Measurements from ENCODE around the gene LLGL2.
"Not testable (repeated sequence)": the region's sequence is repeated elsewhere in the genome, so short reads cannot be mapped to it uniquely, and the experiment has no call there.

The LLGL2 gene, protein sequence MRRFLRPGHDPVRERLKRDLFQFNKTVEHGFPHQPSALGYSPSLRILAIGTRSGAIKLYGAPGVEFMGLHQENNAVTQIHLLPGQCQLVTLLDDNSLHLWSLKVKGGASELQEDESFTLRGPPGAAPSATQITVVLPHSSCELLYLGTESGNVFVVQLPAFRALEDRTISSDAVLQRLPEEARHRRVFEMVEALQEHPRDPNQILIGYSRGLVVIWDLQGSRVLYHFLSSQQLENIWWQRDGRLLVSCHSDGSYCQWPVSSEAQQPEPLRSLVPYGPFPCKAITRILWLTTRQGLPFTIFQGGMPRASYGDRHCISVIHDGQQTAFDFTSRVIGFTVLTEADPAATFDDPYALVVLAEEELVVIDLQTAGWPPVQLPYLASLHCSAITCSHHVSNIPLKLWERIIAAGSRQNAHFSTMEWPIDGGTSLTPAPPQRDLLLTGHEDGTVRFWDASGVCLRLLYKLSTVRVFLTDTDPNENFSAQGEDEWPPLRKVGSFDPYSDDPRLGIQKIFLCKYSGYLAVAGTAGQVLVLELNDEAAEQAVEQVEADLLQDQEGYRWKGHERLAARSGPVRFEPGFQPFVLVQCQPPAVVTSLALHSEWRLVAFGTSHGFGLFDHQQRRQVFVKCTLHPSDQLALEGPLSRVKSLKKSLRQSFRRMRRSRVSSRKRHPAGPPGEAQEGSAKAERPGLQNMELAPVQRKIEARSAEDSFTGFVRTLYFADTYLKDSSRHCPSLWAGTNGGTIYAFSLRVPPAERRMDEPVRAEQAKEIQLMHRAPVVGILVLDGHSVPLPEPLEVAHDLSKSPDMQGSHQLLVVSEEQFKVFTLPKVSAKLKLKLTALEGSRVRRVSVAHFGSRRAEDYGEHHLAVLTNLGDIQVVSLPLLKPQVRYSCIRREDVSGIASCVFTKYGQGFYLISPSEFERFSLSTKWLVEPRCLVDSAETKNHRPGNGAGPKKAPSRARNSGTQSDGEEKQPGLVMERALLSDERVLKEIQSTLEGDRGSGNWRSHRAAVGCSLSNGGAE

DNA sequence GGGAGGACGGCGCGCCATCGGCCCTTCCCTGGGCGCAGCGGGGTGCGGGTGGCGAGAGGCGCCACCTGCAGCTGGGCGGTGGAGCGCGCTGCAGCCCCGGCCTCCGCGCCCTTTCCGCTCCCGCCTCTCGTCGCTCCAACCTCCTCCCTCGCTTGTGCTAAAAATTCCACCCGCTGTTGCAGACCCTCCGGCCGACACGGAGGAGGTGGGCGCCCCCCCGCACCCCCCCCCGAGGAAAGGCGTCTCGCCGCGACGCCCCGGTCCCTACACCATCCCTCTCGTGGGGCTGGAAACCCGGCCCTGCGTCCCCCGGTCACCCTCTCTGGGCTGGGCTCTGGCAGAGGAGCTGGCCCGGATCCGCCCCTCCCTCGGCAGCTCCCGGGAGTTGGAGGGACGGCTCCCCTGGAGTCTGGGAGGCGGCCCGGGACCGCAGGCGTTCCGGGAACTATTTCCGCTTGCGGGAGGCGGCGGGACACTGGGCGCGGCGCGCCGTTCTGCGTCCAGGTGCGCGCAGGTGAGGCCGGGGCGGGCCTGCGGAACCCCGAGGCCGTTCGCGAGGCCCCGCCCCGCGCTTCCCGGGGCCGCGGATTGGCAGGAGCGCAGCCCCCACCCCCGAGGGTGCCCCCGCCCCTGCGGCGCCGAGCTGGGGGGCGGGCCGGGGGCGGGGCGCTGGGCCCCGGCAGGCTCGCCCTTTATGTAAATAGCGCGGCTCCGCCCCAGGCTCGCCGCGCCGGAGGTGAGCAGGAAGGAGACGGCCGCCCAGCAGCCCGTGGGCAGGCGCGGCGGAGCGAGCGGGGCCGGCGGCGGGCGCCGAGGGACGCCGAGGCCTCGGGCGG lies at the start of gene LLGL2:
Gene LLGL2 (plus strand): TSS at position 728 of the 836 bp plus-strand sequence. CDS start 17,730 bp downstream, outside the sequence.
- in situ Hi-C loops (cut with HindIII; ENCODE audit: low sequenced_read_pairs): no loop called here

DNA sequence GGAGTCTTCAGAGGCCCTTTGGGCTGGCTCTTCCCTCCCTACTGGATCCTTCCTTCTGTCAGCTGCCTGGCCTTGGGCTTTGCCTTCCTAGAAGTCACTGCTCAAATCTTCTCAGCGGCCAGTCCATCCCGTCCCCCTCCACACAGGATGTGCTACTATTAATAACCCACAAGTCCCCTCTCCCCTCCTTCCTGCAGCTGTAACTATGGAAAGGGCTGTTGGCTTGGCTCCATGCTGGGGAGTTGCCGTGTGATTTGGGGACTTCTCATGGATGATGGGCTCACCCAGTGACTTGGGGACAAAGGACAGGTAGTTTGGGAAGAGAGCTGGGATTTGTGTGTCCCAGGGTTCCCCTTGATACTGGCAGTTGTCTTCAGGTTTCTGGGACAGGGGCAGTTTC lies 49.6 kb upstream of the LLGL2 start:
- in situ Hi-C loops (cut with HindIII; ENCODE audit: low sequenced_read_pairs): no loop called here

DNA sequence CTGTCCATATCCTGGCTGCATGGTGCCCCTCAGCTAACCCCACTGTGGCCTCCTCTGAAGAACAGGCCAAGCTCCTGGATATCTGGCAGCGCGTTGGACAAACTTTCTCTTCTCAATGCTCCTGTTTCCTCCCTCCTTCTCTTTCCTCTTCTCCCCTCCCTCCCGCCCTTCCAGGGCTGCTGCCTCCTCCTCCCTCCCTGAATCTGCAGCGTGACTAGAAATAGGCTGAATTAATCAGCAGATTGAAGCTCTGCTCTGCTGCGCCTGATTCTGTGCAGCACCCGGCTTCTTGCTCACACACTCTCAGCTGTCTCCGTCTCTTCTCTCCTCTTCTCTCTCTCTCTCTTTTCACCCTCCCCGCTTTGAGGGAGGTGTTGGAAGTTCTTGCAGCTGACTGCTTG lies 49.2 kb upstream of the LLGL2 start:
- in situ Hi-C loops (cut with HindIII; ENCODE audit: low sequenced_read_pairs): no loop called here

DNA sequence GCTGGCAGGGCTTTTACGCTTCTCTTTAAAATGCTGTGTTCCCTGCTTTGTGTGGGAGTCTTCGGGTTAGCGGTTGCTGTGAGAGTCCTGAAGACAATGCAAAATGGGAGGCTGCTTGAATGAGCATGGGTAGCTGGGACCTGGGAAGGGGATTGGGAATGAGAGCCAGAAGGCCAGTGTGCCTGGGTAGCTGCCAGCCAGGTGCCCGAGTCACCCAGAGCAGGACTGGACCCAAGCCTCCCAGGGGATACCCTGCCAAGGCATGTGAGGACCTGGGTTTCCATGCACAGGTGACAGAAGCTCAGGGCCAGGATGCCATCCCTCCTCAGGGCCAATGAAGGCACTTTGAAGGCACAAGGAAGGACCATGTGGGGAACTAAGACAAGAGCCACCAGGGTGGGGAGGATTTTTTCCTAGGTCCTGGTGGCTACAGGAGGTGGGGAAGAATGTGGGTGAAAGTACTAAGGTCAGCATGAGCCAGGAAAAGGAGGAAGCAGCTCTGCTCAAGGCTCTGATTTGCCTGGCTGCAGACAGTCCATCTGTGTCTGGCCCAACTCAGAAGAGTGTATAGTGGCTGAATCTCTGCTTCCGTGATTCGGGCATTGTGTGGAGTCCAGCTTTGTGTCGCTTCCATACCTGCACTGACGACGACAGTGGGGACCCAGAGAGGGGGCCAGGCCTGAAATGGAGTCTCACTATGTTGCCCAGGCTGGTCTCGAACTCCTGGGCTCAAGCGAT lies 48.6 kb upstream of the LLGL2 start:
- in situ Hi-C loops (cut with HindIII; ENCODE audit: low sequenced_read_pairs): no loop called here

DNA sequence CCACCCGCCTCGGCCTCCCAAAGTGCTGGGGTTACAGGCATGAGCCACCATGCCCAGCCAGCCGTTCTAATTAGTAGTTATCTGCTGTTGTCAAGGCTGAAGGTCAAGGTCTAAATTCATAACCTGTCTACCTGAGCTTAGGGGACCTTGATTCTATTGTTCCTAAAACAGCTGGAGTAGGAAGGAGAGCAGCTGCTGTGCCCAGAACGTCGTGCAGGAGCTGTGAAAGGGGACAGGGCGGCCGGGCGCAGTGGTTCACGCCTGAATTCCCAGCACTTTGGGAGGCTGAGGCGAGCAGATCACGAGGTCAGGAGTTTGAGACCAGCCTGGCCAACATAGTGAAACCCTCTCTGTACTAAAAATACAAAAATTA lies 48.0 kb upstream of the LLGL2 start:
- in situ Hi-C loops (cut with HindIII; ENCODE audit: low sequenced_read_pairs): not testable (repeated sequence)

DNA sequence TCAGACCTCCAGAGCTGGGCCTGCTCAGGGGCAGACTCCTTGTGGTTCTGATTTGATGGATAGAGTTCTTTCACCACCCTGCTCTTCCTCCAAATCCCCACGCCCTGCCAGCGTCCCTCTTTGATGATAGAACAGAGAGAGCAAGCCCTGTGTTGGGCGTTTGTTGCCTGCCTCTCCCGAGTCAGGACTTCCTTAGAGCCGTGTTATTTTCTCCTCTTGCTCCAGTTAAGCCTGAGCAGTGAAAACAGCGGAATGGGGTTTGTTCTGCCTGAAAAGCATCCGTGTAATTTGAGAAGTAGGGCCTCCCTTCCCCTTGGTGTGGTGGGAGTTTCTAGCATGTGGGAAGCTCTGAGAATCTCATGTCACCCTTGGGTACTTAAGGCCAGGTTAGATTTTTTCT lies 47.0 kb upstream of the LLGL2 start:
- in situ Hi-C loops (cut with HindIII; ENCODE audit: low sequenced_read_pairs): no loop called here

DNA sequence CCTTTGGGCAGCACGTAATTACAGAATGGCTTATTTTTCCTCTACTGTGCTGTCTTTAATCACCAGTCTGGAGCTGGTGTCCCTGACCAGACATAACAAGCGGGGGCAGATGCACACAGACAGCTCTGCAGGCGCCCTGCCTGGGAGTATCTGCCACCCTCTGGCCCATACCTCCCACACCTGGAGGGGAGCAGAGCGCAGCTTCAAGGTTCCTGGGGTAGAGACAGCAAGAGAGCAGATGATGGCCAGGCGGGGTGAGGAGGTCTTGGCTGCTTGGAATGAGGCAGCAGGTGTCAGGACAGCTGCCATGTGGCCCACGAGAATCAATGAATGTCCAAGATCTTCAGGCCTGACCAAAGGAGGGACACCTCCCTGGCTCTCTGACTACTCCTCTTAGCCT lies 45.2 kb upstream of the LLGL2 start:
- in situ Hi-C loops (cut with HindIII; ENCODE audit: low sequenced_read_pairs): no loop called here

DNA sequence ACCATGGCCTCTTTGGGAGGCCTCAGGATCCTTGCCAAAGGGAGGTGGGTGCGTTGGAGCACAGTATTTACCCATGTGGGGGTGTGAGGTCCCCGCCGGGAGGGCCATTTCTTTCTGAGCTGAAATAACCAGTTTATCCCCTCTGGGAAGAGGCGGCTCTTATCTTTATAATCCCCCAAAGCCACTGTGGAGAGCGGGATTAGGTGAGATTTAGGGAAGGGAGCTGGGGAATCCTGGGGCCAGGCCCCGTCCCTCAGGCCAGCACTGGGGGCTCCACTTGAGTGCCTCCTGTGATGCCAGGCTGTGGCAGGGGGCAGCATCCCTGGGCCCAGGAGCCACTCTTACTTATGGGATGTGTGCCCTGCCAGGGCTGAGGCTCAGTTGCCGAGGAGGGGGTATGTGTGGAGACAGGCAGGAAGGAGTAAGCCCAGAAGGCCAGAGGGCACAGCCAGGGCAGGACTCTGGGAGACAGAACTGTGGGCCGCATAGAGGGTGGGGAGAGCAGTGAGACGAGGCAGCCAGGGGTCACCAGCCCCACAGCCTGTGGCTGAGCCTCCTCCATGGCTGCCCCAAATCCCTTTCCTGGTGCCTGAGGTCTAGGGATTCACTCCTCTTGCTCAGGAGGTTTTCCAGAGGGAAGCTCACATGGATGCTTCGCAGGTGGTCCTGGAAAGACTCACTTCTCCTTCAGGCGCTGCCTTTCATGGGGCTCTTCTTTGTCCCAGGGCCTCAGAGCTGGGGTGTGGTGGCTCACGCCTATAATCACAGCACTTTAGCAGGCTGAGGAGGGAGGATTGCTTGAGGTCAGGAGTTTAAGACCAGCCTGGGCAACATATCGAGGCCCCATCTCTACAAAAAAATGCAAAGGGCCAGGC lies 44.1 kb upstream of the LLGL2 start:
- in situ Hi-C loops (cut with HindIII; ENCODE audit: low sequenced_read_pairs): no loop called here

DNA sequence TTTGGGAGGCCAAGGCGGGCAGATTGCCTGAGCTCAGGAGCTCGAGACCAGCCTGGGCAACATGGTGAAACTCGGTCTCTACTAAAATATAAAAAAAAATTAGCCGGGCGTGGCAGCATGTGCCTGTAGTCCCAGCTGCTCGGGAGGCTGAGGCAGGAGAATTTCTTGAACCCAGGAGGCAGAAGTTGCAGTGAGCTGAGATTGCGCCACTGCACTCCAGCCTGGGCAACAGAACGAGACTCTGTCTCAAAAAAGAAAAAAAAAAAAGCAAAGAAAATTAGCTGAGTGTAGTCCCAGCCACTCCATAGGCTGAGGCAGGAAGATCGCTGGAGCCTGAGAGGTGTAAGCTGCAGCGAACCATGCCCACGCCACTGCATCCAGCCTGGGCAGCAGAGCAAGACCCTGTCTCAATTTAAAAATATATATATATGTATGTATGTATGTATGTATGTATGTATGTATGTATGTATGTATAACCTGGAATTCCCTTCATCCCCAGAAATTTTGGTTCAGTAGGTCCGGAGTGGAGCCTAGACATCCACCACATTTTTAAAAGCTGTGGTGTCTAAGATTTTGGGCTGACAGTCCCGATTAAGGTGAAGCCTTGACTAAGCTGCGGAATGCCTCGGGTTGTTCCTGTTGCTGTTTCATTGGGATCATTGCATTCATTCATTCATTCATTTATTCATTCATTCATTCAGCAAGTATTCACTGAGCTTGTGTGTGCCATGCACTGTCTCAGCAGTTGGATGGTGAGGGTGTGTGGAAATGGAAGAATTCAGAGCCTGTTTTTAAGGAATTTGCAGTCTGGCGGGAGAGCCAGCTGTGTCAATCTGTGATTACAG lies 43.2 kb upstream of the LLGL2 start:
- in situ Hi-C loops (cut with HindIII; ENCODE audit: low sequenced_read_pairs): no loop called here

DNA sequence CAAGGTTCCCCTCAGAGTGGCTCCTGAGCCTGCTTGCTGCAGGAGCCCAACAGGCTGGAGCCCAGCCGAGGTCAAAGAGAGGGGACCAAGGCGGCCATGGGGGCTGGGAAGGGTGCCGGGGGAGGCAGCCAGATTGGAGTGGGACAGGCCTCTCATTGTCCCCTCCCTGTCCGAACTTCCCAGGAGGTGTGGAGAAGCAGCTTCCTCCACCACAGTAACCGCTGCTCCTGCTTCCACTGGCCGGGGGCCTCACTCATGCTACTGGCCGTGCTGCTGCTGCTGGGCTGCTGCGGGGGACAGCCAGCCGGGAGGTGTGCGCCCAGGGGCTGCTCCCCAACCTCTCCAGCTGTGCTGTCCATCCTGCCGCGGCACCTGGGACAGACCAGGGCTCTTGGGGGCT lies 39.8 kb upstream of the LLGL2 start:
- in situ Hi-C loops (cut with HindIII; ENCODE audit: low sequenced_read_pairs): loop anchor here (5.0 kb wide), 2 partner anchors 33 to 73 kb away; no protein-coding TSS in a partner anchor

DNA sequence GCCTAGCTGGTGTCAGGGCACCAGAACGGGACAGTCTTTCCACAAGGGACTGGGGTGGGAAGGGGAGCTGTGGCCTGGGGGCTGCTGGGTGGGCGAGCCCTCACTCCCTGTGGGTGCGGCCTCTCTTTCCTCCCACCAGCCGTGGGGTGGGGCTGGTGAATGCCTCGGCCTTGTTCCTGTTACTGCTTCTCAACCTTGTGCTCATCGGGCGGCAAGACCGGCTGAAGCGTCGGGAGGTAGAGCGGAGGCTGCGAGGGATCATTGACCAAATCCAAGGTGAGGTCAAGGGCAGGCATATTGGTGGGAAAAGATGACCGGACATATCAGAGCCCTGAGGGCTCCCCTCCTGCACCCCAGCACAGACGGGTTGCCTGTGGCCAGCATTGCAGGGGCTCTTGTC lies 39.3 kb upstream of the LLGL2 start:
- in situ Hi-C loops (cut with HindIII; ENCODE audit: low sequenced_read_pairs): loop anchor here (5.0 kb wide), 2 partner anchors 34 to 74 kb away; no protein-coding TSS in a partner anchor

DNA sequence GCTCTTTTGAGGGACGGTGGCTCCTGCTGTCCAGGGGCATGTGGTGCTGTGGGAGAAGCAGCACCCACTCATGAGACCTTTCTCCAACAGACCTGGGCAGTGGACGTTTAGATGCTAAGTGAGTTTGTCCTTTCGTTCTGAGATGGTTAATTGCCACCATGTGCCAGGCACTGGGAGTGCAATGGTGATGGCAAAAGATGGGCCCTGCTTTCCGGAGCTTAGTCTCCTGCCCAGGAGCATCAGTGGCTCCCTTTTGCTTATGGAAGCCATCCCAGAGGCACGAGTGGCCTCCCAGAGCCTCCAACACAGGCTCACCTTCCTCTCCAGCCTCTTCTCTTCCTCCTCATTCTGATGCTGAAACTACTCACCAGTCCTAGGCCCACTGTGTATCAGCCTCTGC lies 38.5 kb upstream of the LLGL2 start:
- in situ Hi-C loops (cut with HindIII; ENCODE audit: low sequenced_read_pairs): loop anchor here (5.0 kb wide), 2 partner anchors 35 to 75 kb away; no protein-coding TSS in a partner anchor

DNA sequence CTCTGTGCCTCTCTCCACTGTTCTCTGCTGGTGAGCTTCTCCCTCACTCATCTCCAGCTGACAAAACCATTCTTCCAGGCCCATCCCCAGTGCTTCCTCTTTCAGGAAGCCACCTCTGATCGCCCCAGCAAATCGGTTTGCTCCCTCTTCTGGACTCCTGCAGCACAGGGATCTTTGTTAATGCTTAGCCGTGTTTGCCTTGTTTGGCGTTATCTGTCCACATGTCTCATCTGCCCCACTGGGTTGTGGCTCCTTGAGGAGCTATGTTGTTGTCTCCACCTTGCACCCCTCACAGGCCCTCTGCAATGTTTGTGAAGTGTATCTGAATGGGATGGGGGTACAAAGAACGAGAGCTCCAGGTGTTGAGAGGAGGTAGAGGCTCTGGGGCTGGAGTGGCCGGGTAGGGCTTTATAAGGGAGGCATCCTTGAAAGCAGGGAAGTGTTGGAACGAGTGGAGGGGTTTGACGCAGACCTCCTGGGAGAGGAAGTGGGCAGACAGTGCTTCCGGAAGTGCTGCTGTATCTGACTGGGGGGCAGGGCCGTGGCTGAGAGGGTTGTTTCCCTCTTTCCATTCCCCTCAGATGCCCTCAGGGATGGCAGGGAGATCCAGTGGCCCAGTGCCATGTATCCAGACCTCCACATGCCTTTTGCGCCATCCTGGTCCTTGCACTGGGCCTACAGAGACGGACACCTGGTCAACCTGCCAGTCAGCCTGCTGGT lies 38.0 kb upstream of the LLGL2 start:
- in situ Hi-C loops (cut with HindIII; ENCODE audit: low sequenced_read_pairs): loop anchor here (5.0 kb wide), 2 partner anchors 35 to 75 kb away; no protein-coding TSS in a partner anchor

DNA sequence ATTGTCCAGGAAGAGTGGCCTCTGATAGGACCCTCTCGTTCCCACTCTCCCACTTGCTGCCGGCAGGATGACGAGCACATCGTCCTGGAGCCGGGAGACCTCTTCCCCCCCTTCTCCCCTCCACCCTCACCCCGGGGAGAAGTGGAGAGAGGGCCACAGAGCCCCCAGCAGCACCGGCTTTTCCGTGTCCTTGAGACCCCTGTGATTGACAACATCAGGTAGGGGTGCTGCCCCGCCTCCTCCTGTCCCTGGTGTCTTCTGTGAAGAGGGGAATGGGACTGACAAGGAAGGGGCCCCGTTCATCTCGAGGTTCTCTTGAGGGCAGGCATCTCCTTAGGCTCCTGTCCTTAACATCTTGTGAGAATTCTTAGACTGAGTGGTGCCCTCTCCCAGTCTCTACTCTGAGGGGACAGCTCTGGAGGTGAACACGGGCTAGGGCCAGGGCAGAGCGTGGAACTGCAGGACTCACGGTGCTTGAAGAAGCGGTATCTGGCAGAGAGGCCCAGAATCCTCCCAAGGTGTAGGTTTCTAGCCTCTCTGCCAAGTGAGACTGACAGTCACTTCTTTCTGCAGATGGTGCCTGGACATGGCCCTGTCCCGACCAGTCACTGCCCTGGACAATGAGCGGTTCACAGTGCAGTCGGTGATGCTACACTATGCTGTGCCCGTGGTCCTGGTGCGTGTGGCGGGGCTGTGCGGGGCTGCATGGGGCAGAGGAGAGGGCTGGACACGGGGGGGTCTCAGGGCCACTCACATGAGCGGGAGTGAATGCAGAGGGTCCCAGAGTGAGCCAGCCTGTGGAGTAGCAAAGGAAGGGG lies 36.6 kb upstream of the LLGL2 start:
- in situ Hi-C loops (cut with HindIII; ENCODE audit: low sequenced_read_pairs): loop anchor here (5.0 kb wide), 2 partner anchors 37 to 77 kb away; no protein-coding TSS in a partner anchor

DNA sequence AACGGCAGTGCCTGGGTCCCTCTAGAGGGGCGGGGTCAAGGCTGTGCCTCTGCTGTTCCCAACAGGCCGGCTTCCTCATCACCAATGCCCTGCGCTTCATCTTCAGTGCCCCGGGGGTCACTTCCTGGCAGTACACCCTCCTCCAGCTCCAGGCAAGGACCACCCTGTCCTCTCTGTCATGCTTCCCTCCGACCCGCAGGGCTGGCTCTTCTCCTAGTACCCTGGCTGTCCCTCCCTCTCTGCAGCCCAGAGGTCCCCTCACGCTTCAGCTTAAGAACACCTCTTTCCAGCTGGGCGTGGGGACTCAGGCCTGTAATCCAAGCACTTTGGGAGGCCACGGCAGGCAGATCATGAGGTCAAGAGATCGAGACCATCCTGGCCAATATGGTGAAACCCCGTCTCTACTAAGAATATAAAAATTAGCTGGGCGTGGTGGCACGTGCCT lies 36.0 kb upstream of the LLGL2 start:
- in situ Hi-C loops (cut with HindIII; ENCODE audit: low sequenced_read_pairs): loop anchor here (5.0 kb wide), 2 partner anchors 37 to 77 kb away; no protein-coding TSS in a partner anchor

DNA sequence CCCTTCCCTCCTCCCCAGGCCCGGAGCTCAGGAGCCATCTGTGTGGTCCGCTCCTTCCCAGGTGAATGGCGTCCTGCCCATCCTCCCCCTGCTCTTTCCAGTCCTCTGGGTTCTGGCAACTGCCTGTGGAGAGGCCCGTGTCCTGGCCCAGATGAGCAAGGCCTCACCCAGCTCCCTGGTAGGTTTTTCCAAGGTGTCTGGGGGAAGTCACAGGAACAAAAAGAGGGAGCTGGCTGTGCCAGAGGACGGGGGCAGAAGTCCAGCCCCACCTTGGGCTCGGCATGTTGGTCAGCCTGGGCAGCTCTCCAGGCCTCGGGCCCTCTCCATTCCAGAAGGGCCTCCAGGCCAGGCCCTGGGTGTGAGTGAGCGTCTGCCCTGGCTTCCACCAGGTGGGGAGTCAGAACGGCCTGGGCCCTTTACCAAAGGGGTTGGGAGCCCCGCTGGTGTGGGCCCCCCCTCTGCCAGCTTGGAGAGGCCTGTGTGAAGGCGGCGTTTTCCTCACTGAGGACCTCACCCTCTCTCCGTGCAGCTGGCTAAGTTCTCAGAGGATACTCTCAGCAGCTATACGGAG lies 35.2 kb upstream of the LLGL2 start:
- in situ Hi-C loops (cut with HindIII; ENCODE audit: low sequenced_read_pairs): no loop called here

Measured in endothelial cell of hepatic sinusoid (primary cell).